Right lobe of liver (tissue), 4 donors: ENCODE measurements around the gene SMIM41.

Experiments used
- CTCF ChIP-seq, 4 donors: fragments of 200-600 bp in 3 of 4; fragments of 450-650 bp in 1 of 4; IDR thresholded peaks; one replicate each; pipeline versions ENCODE4 v1.5.1 to v1.8.0; 2016 to 2022; ENCODE audit warnings: antibody characterized with exemption in 4 of 4, mild to moderate bottlenecking in 2 of 4
- POLR2A ChIP-seq: fragments of 450-650 bp; IDR thresholded peaks from one replicate; pipeline ENCODE4 v1.6.1; 2017; ENCODE audit warnings: antibody characterized with exemption, mild to moderate bottlenecking
- donor health status: DM: no; HTN: no; CAD: no.
- donor health status: DM: no; HTN: no; CAD: no.
- donor health status: DM: no; HTN: yes; CAD: no.

GRCh38 chr12:52123487-52124186 is 44.1 kb downstream of the SMIM41 start:
- TF ChIP-seq POLR2A: no peak
- TF ChIP-seq CTCF (IDR thresholded peaks at IDR 0.05): no peak
